Naive thymus-derived CD8-positive, alpha-beta T cell (primary cell): ENCODE results near the gene CDON. TPM values are rescaled to one million over a fixed set of nuclear protein-coding genes. Genes with fewer than 3 reads are reported as not detected.

Experiments used
- ATAC-seq, 2 donors: fragments of 150-1000 bp; cut with Tn5 transposase in 1 of 2; sonication (Bioruptor Pico), chemical (Tn5 transposase) in 1 of 2; 1 replicate in 1 of 2; 2 replicates in 1 of 2; pipeline ENCODE4 v1.10.0; 2021; ENCODE audit warnings: mild to moderate bottlenecking in 2 of 2, moderate library complexity in 2 of 2
- POLR2A ChIA-PET: fragments of 350-600 bp; sonication (Branson Sonifier 250); formaldehyde crosslinking; loops from one replicate; lab custom pipeline; 2021; ENCODE audit warnings: antibody characterized with exemption; lab: Charles Lee
- DNase-seq, 10 donors: peaks; one replicate each; pipeline versions ENCODE4 v3.0.0 to v3.0.0-alpha.2; 2020 to 2022
- H3K27ac Mint-ChIP-seq, 10 donors: one replicate each; pipeline ENCODE4 v1.8.0; 2020 to 2022; ENCODE audit warnings: mild to moderate bottlenecking in 10 of 10, mixed read lengths in 10 of 10, moderate library complexity in 4 of 10, inconsistent platforms in 1 of 10
- H3K27me3 Mint-ChIP-seq, 5 donors: one replicate each; pipeline ENCODE4 v1.8.0; 2021 to 2022; ENCODE audit warnings: mixed read lengths in 5 of 5
- H3K36me3 Mint-ChIP-seq, 3 donors: one replicate each; pipeline ENCODE4 v1.8.0; 2020 to 2022; ENCODE audit warnings: mixed read lengths in 3 of 3, mild to moderate bottlenecking in 2 of 3, inconsistent platforms in 1 of 3
- H3K4me1 Mint-ChIP-seq, 4 donors: one replicate each; pipeline ENCODE4 v1.8.0; 2021 to 2022; ENCODE audit warnings: mixed read lengths in 4 of 4
- H3K4me3 Mint-ChIP-seq, 10 donors: one replicate each; pipeline ENCODE4 v1.8.0; 2020 to 2022; ENCODE audit warnings: mild to moderate bottlenecking in 10 of 10, mixed read lengths in 10 of 10, moderate library complexity in 6 of 10, inconsistent platforms in 1 of 10
- H3K9me3 Mint-ChIP-seq, 9 donors: one replicate each; pipeline ENCODE4 v1.8.0; 2020 to 2022; ENCODE audit warnings: mixed read lengths in 9 of 9, mild to moderate bottlenecking in 3 of 9, inconsistent platforms in 1 of 9, moderate library complexity in 1 of 9
- polyA plus RNA-seq, 3 donors: library from polyadenylated mRNA; unstranded; fragments of 300-500 nt; fragmentation: Illumina TruSeq; gene quantifications; one replicate each; pipeline ENCODE4 v1.2.3, GENCODE V29; 2021
- total RNA-seq, 8 experiments: library from RNA in 2 of 8; stranded (reverse) in 2 of 8; gene quantifications; one replicate each; pipeline ENCODE4 v1.2.3 and lab custom pipeline; 2021 to 2026

The CDON gene
- total and polyA plus RNA-seq, 5 experiments from 2014 or later: 0.14 to 2.8 (median 1.1) TPM; not detected in 1

DNA sequence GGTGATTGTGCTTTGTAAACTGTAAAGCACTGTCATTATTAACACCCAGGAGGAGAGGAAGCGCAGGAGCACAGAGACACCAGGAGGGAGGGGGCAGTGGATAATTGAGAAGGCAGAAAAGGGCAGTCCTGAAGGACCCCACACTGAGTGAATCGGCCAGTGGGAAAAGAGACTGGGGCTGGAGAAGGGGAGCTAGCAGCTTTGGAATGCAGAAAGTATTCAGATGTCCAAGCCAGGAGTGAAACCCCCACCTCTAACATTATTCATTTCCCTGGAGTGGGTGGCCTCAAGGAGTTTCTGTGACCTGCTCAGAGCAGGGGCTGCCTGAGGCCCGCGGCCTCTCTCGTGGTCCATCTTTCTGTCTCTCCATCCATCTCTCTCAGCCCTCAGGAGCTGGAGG lies 38.0 kb upstream of the CDON start:
- DNase-seq (no peak), ATAC-seq (no peak)
- Mint-ChIP-seq H3K27me3 (peaks cover 0 to 5% (median 0%) of the 10 kb centered on the region in 5 donors), H3K36me3 (no peaks in the 10 kb centered on the region), H3K4me1 (peaks cover 0 to 9% (median 0%) of the 10 kb centered on the region in 4 donors), H3K9me3 (no peaks in the 10 kb centered on the region), H3K4me3 (no peak overlapping the region), H3K27ac (peak overlapping the region in 1 of 10 donors; percentile 58)
- POLR2A ChIA-PET: no interaction called here

GRCh38 chr11:126098204-126098769 lies 35.6 kb upstream of the CDON start:
- no peaks in the 10 kb centered on the region for H3K36me3 Mint-ChIP-seq
- peaks cover 0 to 5% (median 0%) of the 10 kb centered on the region in 5 donors for H3K27me3 Mint-ChIP-seq
- POLR2A ChIA-PET: no interaction called here

GRCh38 chr11:126095745-126096144 lies 33.1 kb upstream of the CDON start:
- no peaks in the 10 kb centered on the region for H3K36me3 Mint-ChIP-seq
- ATAC-seq: no peak
- POLR2A ChIA-PET: no interaction called here
- H3K9me3 Mint-ChIP-seq: no peaks in the 10 kb centered on the region
- H3K27ac Mint-ChIP-seq: no peak overlapping the region
- peaks cover 0 to 5% (median 0%) of the 10 kb centered on the region in 5 donors for H3K27me3 Mint-ChIP-seq
- peaks cover 0 to 6% (median 0%) of the 10 kb centered on the region in 4 donors for H3K4me1 Mint-ChIP-seq
- H3K4me3 Mint-ChIP-seq: no peak overlapping the region
- DNase-seq: no peak

More at GRCh38 chr11:126098204-126098769, 35.6 kb upstream of the CDON start:
- Mint-ChIP-seq H3K4me1 (peaks cover 0 to 9% (median 0%) of the 10 kb centered on the region in 4 donors), H3K4me3 (no peak overlapping the region), H3K9me3 (no peaks in the 10 kb centered on the region), H3K27ac (no peak overlapping the region)
- DNase-seq (no peak), ATAC-seq (no peak)

- no peak for DNase-seq
- no peak overlapping the region for H3K27ac Mint-ChIP-seq
- no peaks in the 10 kb centered on the region for H3K27me3 Mint-ChIP-seq
- POLR2A ChIA-PET: interaction anchor here (0.6 kb wide), 1 partner anchor 10 kb away, joined by 3 read pairs; no protein-coding TSS in a partner anchor
- peaks cover 0 to 4% (median 1%) of the 10 kb centered on the region in 4 donors for H3K4me1 Mint-ChIP-seq
- ATAC-seq: no peak
- no peaks in the 10 kb centered on the region for H3K9me3 Mint-ChIP-seq
- no peaks in the 10 kb centered on the region for H3K36me3 Mint-ChIP-seq
- H3K4me3 Mint-ChIP-seq: no peak overlapping the region
Observed at GRCh38 chr11:126090452-126090851, 27.8 kb upstream of the CDON start.

GRCh38 chr11:126088999-126089398 lies 26.3 kb upstream of the CDON start:
- Mint-ChIP-seq H3K4me3 (no peak overlapping the region), H3K36me3 (no peaks in the 10 kb centered on the region), H3K9me3 (no peaks in the 10 kb centered on the region), H3K4me1 (peaks cover 2 to 18% (median 13%) of the 10 kb centered on the region in 4 donors), H3K27ac (no peak overlapping the region), H3K27me3 (no peaks in the 10 kb centered on the region)
- POLR2A ChIA-PET: no interaction called here
- ATAC-seq: no peak
- DNase-seq: no peak

- POLR2A ChIA-PET: no interaction called here
- H3K4me1 Mint-ChIP-seq: peaks cover 15 to 31% (median 25%) of the 10 kb centered on the region in 4 donors
- H3K9me3 Mint-ChIP-seq: no peaks in the 10 kb centered on the region
- no peak for ATAC-seq
- peaks cover 0 to 2% (median 0%) of the 10 kb centered on the region in 5 donors for H3K27me3 Mint-ChIP-seq
- no peak overlapping the region for H3K4me3 Mint-ChIP-seq
- DNase-seq: no peak
- H3K36me3 Mint-ChIP-seq: no peaks in the 10 kb centered on the region
- H3K27ac Mint-ChIP-seq: no peak overlapping the region
Observed at GRCh38 chr11:126086248-126086647, 23.6 kb upstream of the CDON start.

DNA sequence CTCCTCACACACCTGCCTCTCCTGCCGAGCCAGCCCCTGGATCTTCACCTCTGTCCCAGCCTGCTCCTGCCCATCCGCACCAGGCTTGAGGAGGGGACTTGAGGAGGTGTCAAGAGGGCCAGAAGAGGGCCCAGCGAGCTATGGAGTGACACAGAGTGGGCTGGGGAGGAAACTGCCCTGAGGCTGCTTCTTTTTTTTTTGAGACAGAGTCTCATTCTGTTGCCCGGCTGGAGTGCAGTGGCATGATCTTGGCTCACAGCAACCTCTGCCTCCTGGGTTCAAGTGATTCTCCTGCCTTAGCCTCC lies 21.9 kb upstream of the CDON start:
- DNase-seq (no peak), ATAC-seq (peak in 1 of 2 donors; percentile 9)
- POLR2A ChIA-PET: interaction anchor here (0.7 to 2.2 kb wide), 4 partner anchors 10 to 262 kb away, joined by 3 to 7 read pairs (median 3); partner anchors contain the start of genes CDON, FAM118B and RPUSD4
- H3K4me1 Mint-ChIP-seq: peaks cover 15 to 31% (median 25%) of the 10 kb centered on the region in 4 donors
- no peaks in the 10 kb centered on the region for H3K9me3 Mint-ChIP-seq
- H3K36me3 Mint-ChIP-seq: no peaks in the 10 kb centered on the region
- H3K27ac Mint-ChIP-seq: peak overlapping the region; percentile 76 to 95 (median 89)
- H3K4me3 Mint-ChIP-seq: peak overlapping the region in 9 of 10 donors; percentile 22 to 89 (median 78)
- peaks cover 0 to 2% (median 0%) of the 10 kb centered on the region in 5 donors for H3K27me3 Mint-ChIP-seq

DNA sequence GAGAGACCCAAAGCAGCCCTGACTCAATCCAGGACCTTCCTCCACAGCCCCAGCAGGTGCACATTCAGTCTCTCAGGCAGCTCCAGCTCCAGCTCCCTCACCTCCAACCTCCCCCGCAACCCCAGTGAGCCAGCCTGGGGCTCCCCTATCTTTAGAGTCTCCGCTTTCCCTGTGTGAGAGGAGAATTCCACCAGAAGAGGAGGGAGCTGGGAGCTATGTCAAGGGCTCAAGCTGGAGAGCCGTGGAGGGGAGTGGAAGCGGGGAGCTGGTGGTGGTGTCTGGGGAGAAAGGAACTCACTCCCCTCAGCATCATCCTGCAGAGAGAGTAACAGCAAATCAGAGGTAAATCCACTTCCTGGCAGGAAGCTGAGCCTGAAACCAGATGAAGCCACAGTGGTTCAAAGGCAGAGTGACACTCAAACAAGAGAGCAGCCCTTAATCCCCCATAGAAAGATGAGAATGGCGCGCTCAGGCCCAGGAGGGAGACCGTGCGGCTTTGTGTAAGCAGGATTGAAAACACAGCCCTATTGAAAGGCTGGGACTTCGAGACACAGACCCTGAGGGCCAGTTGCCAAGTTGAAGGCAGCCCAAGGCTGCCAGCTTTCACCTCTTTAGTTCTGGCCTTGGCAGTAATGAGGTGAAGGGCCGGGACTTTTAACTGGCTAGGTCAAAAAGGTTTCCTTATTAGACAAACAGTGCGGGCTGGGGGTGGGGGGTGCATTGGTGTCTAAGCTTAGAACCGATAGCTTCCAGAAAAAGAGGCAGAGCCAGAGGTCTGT lies 21.4 kb upstream of the CDON start:
- Mint-ChIP-seq H3K27ac (peak overlapping the region; percentile 76 to 95 (median 89)), H3K27me3 (peaks cover 0 to 2% (median 0%) of the 10 kb centered on the region in 5 donors), H3K9me3 (no peaks in the 10 kb centered on the region), H3K36me3 (no peaks in the 10 kb centered on the region), H3K4me1 (peaks cover 15 to 31% (median 25%) of the 10 kb centered on the region in 4 donors), H3K4me3 (peak overlapping the region; percentile 46 to 89 (median 80))
- POLR2A ChIA-PET: interaction anchor here (0.6 to 2.2 kb wide), 5 partner anchors 10 to 263 kb away, joined by 3 to 7 read pairs (median 3); partner anchors contain the start of genes CDON and HYLS1
- ATAC-seq (peak; percentile 97), DNase-seq (peak in 8 of 10 donors; percentile 18 to 71 (median 42))

DNA sequence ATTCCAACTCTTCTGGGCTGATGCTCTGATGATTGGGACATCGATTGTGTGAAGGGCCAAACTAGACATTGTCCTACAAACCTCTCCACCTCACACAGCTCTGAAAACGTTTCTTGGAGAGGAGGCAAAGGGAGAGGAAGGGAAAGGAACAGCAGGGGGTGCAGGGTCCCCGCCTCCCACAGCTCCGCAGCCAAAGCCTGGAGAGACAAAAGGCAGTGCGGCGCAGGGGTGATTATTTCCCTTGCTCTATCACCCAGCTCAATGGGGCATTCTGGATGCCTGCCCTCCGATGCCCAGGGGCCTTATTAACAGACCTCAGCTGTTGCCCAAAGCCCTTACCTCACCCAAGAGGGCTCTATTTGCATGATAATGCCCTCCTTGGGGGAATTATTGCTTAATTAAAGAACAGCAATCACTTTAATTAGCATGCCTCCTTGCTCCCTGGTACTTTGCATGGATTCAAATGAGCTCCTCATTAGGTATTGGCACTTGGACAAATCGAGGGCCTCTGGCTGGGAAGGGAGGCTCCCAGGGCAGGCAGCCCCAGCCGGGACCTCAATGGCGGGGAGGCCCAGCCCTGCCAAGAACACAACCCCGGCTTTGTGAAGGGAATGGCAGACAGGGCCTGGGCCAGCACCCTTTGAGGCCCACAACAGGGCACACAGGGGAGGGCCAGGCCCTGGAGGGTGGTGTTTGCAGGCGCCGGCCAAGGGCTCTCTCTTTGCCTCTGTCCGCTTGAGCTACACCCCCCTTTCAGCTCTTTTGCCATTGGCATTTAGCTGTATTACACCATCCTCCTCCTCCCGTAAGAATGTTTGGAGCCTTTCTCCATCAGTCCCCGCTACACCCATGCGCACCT lies 19.8 kb upstream of the CDON start:
- peak overlapping the region in 2 of 10 donors; percentile 78 to 88 for H3K4me3 Mint-ChIP-seq
- peaks cover 0 to 2% (median 0%) of the 10 kb centered on the region in 5 donors for H3K27me3 Mint-ChIP-seq
- POLR2A ChIA-PET: interaction anchor here (2.2 kb wide), 1 partner anchor 20 kb away, joined by 7 read pairs; the partner anchor contains the start of gene CDON
- H3K27ac Mint-ChIP-seq: peak overlapping the region; percentile 2 to 95 (median 87)
- H3K36me3 Mint-ChIP-seq: no peaks in the 10 kb centered on the region
- H3K4me1 Mint-ChIP-seq: peaks cover 15 to 31% (median 25%) of the 10 kb centered on the region in 4 donors
- DNase-seq (no peak), ATAC-seq (no peak)
- H3K9me3 Mint-ChIP-seq: no peaks in the 10 kb centered on the region

DNA sequence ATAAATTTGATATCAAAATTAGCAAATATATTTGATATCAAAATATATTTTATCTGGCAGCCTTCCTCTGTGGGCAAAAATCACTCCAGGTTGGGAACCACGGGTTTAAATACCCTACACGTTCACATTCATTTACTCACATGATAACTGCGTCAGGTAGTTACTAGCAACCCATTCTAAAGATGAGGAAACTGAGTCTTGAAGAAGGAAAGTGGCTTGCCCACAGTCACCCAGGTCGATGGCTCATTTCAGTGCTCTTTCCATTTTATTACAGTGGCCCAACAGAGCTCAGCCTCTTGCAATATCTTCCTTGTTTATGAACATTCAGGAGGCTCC lies 19.2 kb upstream of the CDON start:
- H3K36me3 Mint-ChIP-seq: no peaks in the 10 kb centered on the region
- peaks cover 15 to 31% (median 25%) of the 10 kb centered on the region in 4 donors for H3K4me1 Mint-ChIP-seq
- ATAC-seq (no peak), DNase-seq (no peak)
- POLR2A ChIA-PET: no interaction called here
- H3K27me3 Mint-ChIP-seq: peaks cover 0 to 2% (median 0%) of the 10 kb centered on the region in 5 donors
- no peak overlapping the region for H3K4me3 Mint-ChIP-seq
- peak overlapping the region in 3 of 10 donors; percentile 29 to 47 (median 46) for H3K27ac Mint-ChIP-seq
- no peaks in the 10 kb centered on the region for H3K9me3 Mint-ChIP-seq

- Mint-ChIP-seq H3K4me3 (no peak overlapping the region), H3K9me3 (no peaks in the 10 kb centered on the region), H3K27ac (peak overlapping the region in 1 of 10 donors; percentile 7), H3K4me1 (peaks cover 15 to 26% (median 23%) of the 10 kb centered on the region in 4 donors), H3K36me3 (no peaks in the 10 kb centered on the region), H3K27me3 (peaks cover 0 to 2% (median 0%) of the 10 kb centered on the region in 5 donors)
- POLR2A ChIA-PET: interaction anchor here (0.5 kb wide), 1 partner anchor 10 kb away, joined by 3 read pairs; no protein-coding TSS in a partner anchor
- DNase-seq: no peak
- no peak for ATAC-seq
Observed at GRCh38 chr11:126080161-126080941, 17.7 kb upstream of the CDON start.
